Smooth muscle cell (in vitro differentiated cells): ENCODE results near the gene REV1. TPM values are rescaled to one million over a fixed set of nuclear protein-coding genes. Genes with fewer than 3 reads are reported as not detected.

Source experiments
- DNase-seq: peaks from one replicate; lab custom pipeline; 2025; ENCODE audit not compliant: unreplicated experiment; lab: John Stamatoyannopoulos, UW
- H2AFZ ChIP-seq: fragments of 200-600 bp; sonication (generic); 2 replicates; pipeline ENCODE4 v1.6.0; 2016; ENCODE audit warnings: antibody characterized with exemption, low read depth, mild to moderate bottlenecking
- H3F3A ChIP-seq: fragments of 200-600 bp; sonication (generic); 2 replicates; pipeline ENCODE4 v1.6.0; 2017; ENCODE audit warnings: antibody characterized with exemption, low read depth
- H3K27ac ChIP-seq: fragments of 200-600 bp; sonication (generic); 2 replicates; pipeline ENCODE4 v1.5.1; 2016; ENCODE audit warnings: low read depth, mild to moderate bottlenecking
- H3K27me3 ChIP-seq: fragments of 200-600 bp; sonication (generic); 2 replicates; pipeline ENCODE4 v1.6.1; 2016; ENCODE audit warnings: low read depth, mild to moderate bottlenecking
- H3K36me3 ChIP-seq: fragments of 200-600 bp; sonication (generic); 2 replicates; pipeline ENCODE4 v1.5.1; 2016; ENCODE audit warnings: low read depth
- H3K4me1 ChIP-seq: fragments of 200-600 bp; sonication (generic); 2 replicates; pipeline ENCODE4 v1.5.1; 2016; ENCODE audit warnings: low read depth
- H3K4me2 ChIP-seq: fragments of 200-600 bp; sonication (generic); 2 replicates; pipeline ENCODE4 v1.6.0; 2016; ENCODE audit warnings: mild to moderate bottlenecking
- H3K4me3 ChIP-seq: fragments of 200-600 bp; sonication (generic); 2 replicates; pipeline ENCODE4 v1.5.1; 2016; ENCODE audit warnings: mild to moderate bottlenecking
- H3K79me2 ChIP-seq: fragments of 200-600 bp; sonication (generic); 2 replicates; pipeline ENCODE4 v1.6.0; 2016; ENCODE audit warnings: low read depth, mild to moderate bottlenecking
- H3K9ac ChIP-seq: fragments of 200-600 bp; sonication (generic); 2 replicates; pipeline ENCODE4 v1.6.0; 2016; ENCODE audit warnings: low read depth
- H3K9me3 ChIP-seq: fragments of 200-600 bp; sonication (generic); replicated peaks from 2 replicates; pipeline ENCODE4 v1.5.1; 2016; ENCODE audit warnings: low read depth
- H4K20me1 ChIP-seq: fragments of 200-600 bp; sonication (generic); 2 replicates; pipeline ENCODE4 v1.6.0; 2016; ENCODE audit warnings: low read depth
- CTCF ChIP-seq: fragments of 200-600 bp; sonication (generic); IDR thresholded peaks from 2 replicates; pipeline ENCODE4 v1.5.1; 2017; ENCODE audit warnings: borderline replicate concordance, mild to moderate bottlenecking, antibody characterized with exemption; ENCODE audit not compliant: insufficient read depth, poor library complexity, severe bottlenecking
- WGBS: methylation state at CpG from one replicate; pipeline ENCODE4 v1.1.7; 2016; ENCODE audit warnings: low lambda C conversion rate; 5-methylcytosine and 5-hydroxymethylcytosine counted together
- polyA plus RNA-seq: library from polyadenylated mRNA; unstranded; fragments of >200 nt; fragmentation: Nextera tagmentation; extraction: Ambion mirVana; gene quantifications from 2 replicates; pipeline ENCODE4 v1.2.1, GENCODE V29; 2016
- total RNA-seq: library from RNA; depleted of rRNA; stranded (reverse); fragments of >200 nt; gene quantifications from 2 replicates; pipeline ENCODE4 v1.2.3, GENCODE V29; 2014

The REV1 gene
- total and polyA plus RNA-seq, 2 experiments from 2014 or later, result 9.5 to 20.6 TPM

DNA sequence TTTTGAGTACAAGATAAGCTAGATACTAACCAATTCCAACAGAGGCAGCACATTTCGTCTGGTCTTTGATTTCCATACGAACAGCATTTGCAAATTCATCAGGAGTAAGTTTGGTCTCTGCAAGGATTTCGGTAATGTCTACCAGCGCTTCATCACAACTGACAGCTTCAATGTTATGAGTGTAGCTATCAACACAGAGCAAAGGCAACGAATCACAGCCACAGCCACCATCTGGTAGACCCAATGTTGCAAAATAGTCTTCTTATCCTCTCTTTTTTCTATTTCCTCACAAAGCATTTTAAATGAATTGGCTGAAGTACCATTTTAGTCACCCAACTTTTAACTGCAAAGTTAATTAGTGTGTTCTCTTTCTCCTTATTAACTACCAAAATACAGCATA is 68.3 kb downstream of the REV1 start:
- Histone ChIP-seq H3K4me2 (no peak overlapping the region), H3K4me3 (no peak overlapping the region), H3K27ac (peak overlapping the region; percentile 30), H3K9ac (no peak overlapping the region), H4K20me1 (peaks cover 19% of the 10 kb centered on the region), H3K9me3 (no peaks in the 10 kb centered on the region), H2AFZ (no peak overlapping the region), H3K4me1 (no peaks in the 10 kb centered on the region), H3K36me3 (peaks cover 16% of the 10 kb centered on the region), H3F3A (peaks cover 10% of the 10 kb centered on the region), H3K27me3 (no peaks in the 10 kb centered on the region), H3K79me2 (no peaks in the 10 kb centered on the region)
- 53% methylated on average over 5 of the region's 5 CpGs for WGBS
- no peak for TF ChIP-seq CTCF
- DNase-seq, result no peak

GRCh38 chr2:99420751-99421299 is 69.0 kb downstream of the REV1 start:
- Histone ChIP-seq H3F3A (peaks cover 10% of the 10 kb centered on the region), H3K4me1 (no peaks in the 10 kb centered on the region), H3K27ac (peak overlapping the region; percentile 30), H3K9ac (no peak overlapping the region), H3K36me3 (peaks cover 16% of the 10 kb centered on the region), H2AFZ (no peak overlapping the region), H3K4me2 (no peak overlapping the region), H3K9me3 (no peaks in the 10 kb centered on the region), H4K20me1 (peaks cover 19% of the 10 kb centered on the region), H3K27me3 (no peaks in the 10 kb centered on the region), H3K4me3 (no peak overlapping the region), H3K79me2 (no peaks in the 10 kb centered on the region)
- TF ChIP-seq CTCF, result no peak
- WGBS, result 56% methylated on average over 5 of the region's 5 CpGs
- DNase-seq, result no peak

- Histone ChIP-seq H3K4me2 (no peak overlapping the region), H3K79me2 (no peaks in the 10 kb centered on the region), H3K27me3 (no peaks in the 10 kb centered on the region), H4K20me1 (peaks cover 19% of the 10 kb centered on the region), H3K4me1 (no peaks in the 10 kb centered on the region), H3K9ac (no peak overlapping the region), H3K4me3 (no peak overlapping the region), H2AFZ (no peak overlapping the region), H3K9me3 (no peaks in the 10 kb centered on the region), H3K27ac (no peak overlapping the region), H3K36me3 (peaks cover 16% of the 10 kb centered on the region), H3F3A (peaks cover 10% of the 10 kb centered on the region)
- no peak for DNase-seq
- WGBS, result 63% methylated on average over 1 of the region's 1 CpG
- no peak for TF ChIP-seq CTCF
Measured at GRCh38 chr2:99420031-99420430, 69.8 kb downstream of the REV1 start.

GRCh38 chr2:99417396-99417795 is 72.4 kb downstream of the REV1 start:
- Histone ChIP-seq H3K79me2 (no peaks in the 10 kb centered on the region), H3K4me2 (no peak overlapping the region), H2AFZ (no peak overlapping the region), H3K27me3 (no peaks in the 10 kb centered on the region), H3K4me1 (no peaks in the 10 kb centered on the region), H3F3A (peaks cover 9% of the 10 kb centered on the region), H3K36me3 (peaks cover 8% of the 10 kb centered on the region), H3K4me3 (no peak overlapping the region), H3K9ac (no peak overlapping the region), H3K27ac (no peak overlapping the region), H4K20me1 (peaks cover 15% of the 10 kb centered on the region), H3K9me3 (no peaks in the 10 kb centered on the region)
- no peak for DNase-seq
- WGBS, result 79% methylated on average over 3 of the region's 3 CpGs
- no peak for TF ChIP-seq CTCF
